Type B pancreatic cell (in vitro differentiated cells): Measurements from ENCODE around the gene RANBP3. TPM values are rescaled to one million over a fixed set of nuclear protein-coding genes. Genes with fewer than 3 reads are reported as not detected.
"Not testable (repeated sequence)": the region's sequence is repeated elsewhere in the genome, so short reads cannot be mapped to it uniquely, and the experiment has no call there.

Experiments
- DNase-seq: peaks from one replicate; pipeline ENCODE4 v3.0.0; 2021; ENCODE audit warnings: mixed read lengths; ENCODE audit not compliant: unreplicated experiment; ENCODE audit errors: extremely low spot score
- H3K27ac Mint-ChIP-seq: 2 replicates; pipeline ENCODE4 v1.8.0; 2021; ENCODE audit warnings: mild to moderate bottlenecking, mixed read lengths
- H3K27me3 Mint-ChIP-seq: 2 replicates; pipeline ENCODE4 v1.8.0; 2021; ENCODE audit warnings: mixed read lengths
- H3K36me3 Mint-ChIP-seq: 2 replicates; pipeline ENCODE4 v1.8.0; 2021; ENCODE audit warnings: mixed read lengths
- H3K4me1 Mint-ChIP-seq: one replicate; pipeline ENCODE4 v1.8.0; 2021; ENCODE audit warnings: mixed read lengths; ENCODE audit not compliant: unreplicated experiment
- H3K4me3 Mint-ChIP-seq: 2 replicates; pipeline ENCODE4 v1.8.0; 2021; ENCODE audit warnings: mild to moderate bottlenecking, mixed read lengths
- H3K9me3 Mint-ChIP-seq: 2 replicates; pipeline ENCODE4 v1.8.0; 2021; ENCODE audit warnings: mixed read lengths
- CTCF ChIP-seq: fragments of 200-600 bp; sonication (generic); conservative IDR thresholded peaks from 2 replicates; pipeline ENCODE4 v1.5.0; 2021; ENCODE audit warnings: antibody characterized with exemption, mild to moderate bottlenecking
- total RNA-seq: library from RNA; stranded (reverse); gene quantifications from 2 replicates; pipeline ENCODE4 v1.2.1, GENCODE V29; 2021; ENCODE audit warnings: low replicate concordance

RANBP3 gene
- total RNA-seq, 1 donor from 2014 or later = 92.4 TPM

GRCh38 chr19:5880604-5881078 is 97.3 kb downstream of the RANBP3 start:
- Mint-ChIP-seq H3K27ac (no peak overlapping the region), H3K9me3 (no peaks in the 10 kb centered on the region), H3K36me3 (no peaks in the 10 kb centered on the region), H3K27me3 (no peaks in the 10 kb centered on the region), H3K4me1 (peaks cover 18% of the 10 kb centered on the region), H3K4me3 (no peak overlapping the region)
- no peak for TF ChIP-seq CTCF
- no peak for DNase-seq

- no peaks in the 10 kb centered on the region for H3K36me3 Mint-ChIP-seq
- H3K27me3 Mint-ChIP-seq = no peaks in the 10 kb centered on the region
- no peak for TF ChIP-seq CTCF
- H3K27ac Mint-ChIP-seq = no peak overlapping the region
- H3K9me3 Mint-ChIP-seq = no peaks in the 10 kb centered on the region
- no peak for DNase-seq
- H3K4me1 Mint-ChIP-seq = peaks cover 15% of the 10 kb centered on the region
- H3K4me3 Mint-ChIP-seq = no peak overlapping the region
Measured at GRCh38 chr19:5880196-5880595, 97.7 kb downstream of the RANBP3 start.

- Mint-ChIP-seq H3K4me1 (peaks cover 9% of the 10 kb centered on the region), H3K36me3 (no peaks in the 10 kb centered on the region), H3K27ac (no peak overlapping the region), H3K27me3 (no peaks in the 10 kb centered on the region), H3K9me3 (no peaks in the 10 kb centered on the region), H3K4me3 (no peak overlapping the region)
- TF ChIP-seq CTCF = no peak
- DNase-seq = no peak
Measured at GRCh38 chr19:5877882-5878281, 100.1 kb downstream of the RANBP3 start.

GRCh38 chr19:5877427-5877826 is 100.5 kb downstream of the RANBP3 start:
- no peaks in the 10 kb centered on the region for H3K9me3 Mint-ChIP-seq
- H3K4me1 Mint-ChIP-seq = peaks cover 6% of the 10 kb centered on the region
- H3K36me3 Mint-ChIP-seq = no peaks in the 10 kb centered on the region
- H3K27ac Mint-ChIP-seq = no peak overlapping the region
- no peak for TF ChIP-seq CTCF
- H3K27me3 Mint-ChIP-seq = no peaks in the 10 kb centered on the region
- no peak overlapping the region for H3K4me3 Mint-ChIP-seq
- no peak for DNase-seq

- not testable (repeated sequence) for H3K27me3 Mint-ChIP-seq, DNase-seq, H3K9me3 Mint-ChIP-seq, H3K27ac Mint-ChIP-seq, H3K4me1 Mint-ChIP-seq, H3K36me3 Mint-ChIP-seq, H3K4me3 Mint-ChIP-seq
Measured at GRCh38 chr19:5874496-5874895, 103.4 kb downstream of the RANBP3 start.

- DNase-seq = no peak
- no peaks in the 10 kb centered on the region for H3K9me3 Mint-ChIP-seq
- no peak for TF ChIP-seq CTCF
- H3K4me3 Mint-ChIP-seq = no peak overlapping the region
- H3K4me1 Mint-ChIP-seq = peaks cover 5% of the 10 kb centered on the region
- H3K27ac Mint-ChIP-seq = no peak overlapping the region
- H3K27me3 Mint-ChIP-seq = no peaks in the 10 kb centered on the region
- no peaks in the 10 kb centered on the region for H3K36me3 Mint-ChIP-seq
Measured at GRCh38 chr19:5873617-5874199, 104.2 kb downstream of the RANBP3 start.
